OCI-LY3 (cell line): ENCODE results near the gene ANP32E.

Experiments
- EZH2phosphoT487 ChIP-seq: fragments of 200-600 bp; shearing (Covaris generic); IDR thresholded peaks from 2 replicates; pipeline ENCODE4 v1.6.1; 2018; ENCODE audit warnings: antibody characterized with exemption, mixed run types, low read depth
- TF ChIP-seq, protein P1 (sequence below): fragments of 200-600, 300-600 bp; sonication (generic); IDR thresholded peaks from 2 replicates; pipeline ENCODE4 v1.5.1; 2014; ENCODE audit warnings: antibody characterized with exemption, low read length, low read depth

DNA sequence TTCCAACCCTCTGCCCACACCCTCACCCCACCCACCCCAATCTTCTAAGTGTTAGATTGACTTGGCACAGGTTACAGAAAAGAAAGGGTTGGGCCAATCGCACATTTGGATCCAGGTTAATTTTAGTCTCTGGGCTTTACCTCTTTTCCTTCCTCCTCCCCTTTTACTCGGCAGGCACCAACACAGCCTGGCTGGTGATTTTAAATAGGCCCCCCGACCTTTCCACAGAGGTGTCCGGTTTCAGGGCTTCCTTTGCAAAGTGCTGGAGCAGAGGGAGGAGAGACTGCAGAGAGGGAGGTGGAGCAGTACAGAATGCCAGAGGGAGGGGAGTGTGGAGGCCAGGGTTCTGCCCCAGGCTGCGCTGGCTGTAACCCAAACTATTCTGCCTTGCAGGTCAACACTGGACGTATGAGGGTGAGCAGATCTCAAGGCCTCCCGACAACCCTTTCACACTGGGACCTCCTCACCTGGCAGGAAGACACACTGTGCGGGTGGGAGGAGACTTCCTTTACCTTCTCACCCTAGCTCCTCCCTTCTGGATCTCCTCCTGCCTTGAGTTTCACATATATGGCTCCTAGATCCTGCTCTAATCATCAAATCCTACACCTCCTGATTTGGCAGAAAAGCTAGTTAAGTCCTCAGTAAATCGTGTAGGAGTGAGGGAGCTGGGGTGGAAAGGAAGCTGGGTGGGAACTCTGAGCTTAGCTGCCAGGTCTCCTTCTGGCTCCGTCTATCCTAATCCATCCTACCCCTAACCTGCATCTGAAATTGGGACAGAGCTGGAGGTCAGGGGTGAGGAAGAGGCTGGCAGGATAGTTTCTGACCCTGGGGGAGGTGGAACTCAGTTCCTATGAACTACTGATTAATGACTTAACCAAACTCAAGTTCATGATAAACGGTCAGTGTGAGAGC lies 24.1 kb upstream of the ANP32E start:
- TF ChIP-seq, protein P1, sequence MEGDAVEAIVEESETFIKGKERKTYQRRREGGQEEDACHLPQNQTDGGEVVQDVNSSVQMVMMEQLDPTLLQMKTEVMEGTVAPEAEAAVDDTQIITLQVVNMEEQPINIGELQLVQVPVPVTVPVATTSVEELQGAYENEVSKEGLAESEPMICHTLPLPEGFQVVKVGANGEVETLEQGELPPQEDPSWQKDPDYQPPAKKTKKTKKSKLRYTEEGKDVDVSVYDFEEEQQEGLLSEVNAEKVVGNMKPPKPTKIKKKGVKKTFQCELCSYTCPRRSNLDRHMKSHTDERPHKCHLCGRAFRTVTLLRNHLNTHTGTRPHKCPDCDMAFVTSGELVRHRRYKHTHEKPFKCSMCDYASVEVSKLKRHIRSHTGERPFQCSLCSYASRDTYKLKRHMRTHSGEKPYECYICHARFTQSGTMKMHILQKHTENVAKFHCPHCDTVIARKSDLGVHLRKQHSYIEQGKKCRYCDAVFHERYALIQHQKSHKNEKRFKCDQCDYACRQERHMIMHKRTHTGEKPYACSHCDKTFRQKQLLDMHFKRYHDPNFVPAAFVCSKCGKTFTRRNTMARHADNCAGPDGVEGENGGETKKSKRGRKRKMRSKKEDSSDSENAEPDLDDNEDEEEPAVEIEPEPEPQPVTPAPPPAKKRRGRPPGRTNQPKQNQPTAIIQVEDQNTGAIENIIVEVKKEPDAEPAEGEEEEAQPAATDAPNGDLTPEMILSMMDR, result no peak
- TF ChIP-seq EZH2phosphoT487, result no peak
